GM18951 (cell line): Measurements from ENCODE around the gene CNTF.

Source experiments
- POLR2A ChIP-seq: IDR thresholded peaks from 4 replicates; pipeline ENCODE4 v1.6.1; 2011; ENCODE audit warnings: mild to moderate bottlenecking; ENCODE audit not compliant: insufficient read length, insufficient read depth; ENCODE audit errors: extremely low read depth
- in situ Hi-C: fragments of 300-500 bp; cut with MboI; formaldehyde crosslinking; loops from one replicate; pipeline ENCODE4 v1.12.0; 2022; ENCODE audit warnings: low sequenced_read_pairs, mixed read lengths, inconsistent platforms; ENCODE audit not compliant: unreplicated experiment

Gene CNTF

GRCh38 chr11:58617976-58618557, 4.4 kb upstream of the CNTF start:
- in situ Hi-C loops = no loop called here
- no peak for TF ChIP-seq POLR2A

GRCh38 chr11:58621586-58622262, 741 bp upstream of the CNTF start:
- TF ChIP-seq POLR2A = no peak
- in situ Hi-C loops = no loop called here

DNA sequence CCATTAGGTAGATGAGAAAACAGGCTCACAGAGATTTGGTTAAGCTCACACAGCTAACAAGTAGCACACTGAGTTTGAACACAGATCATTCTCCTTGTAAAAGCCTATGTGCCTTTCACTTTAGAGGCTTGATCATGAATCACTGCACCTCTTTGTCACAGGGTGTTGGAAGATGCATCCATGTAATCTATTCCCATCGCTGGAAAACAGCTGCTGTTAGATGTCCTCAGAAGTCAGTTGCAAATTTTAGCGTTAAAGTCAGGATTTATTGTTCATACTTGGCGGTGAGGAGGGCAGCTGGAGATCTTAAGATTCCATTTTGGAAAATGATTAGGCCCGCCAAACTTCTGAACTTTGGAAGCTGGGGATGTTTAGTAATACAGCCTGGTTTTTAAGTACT, 2.6 kb downstream of the CNTF start:
- no peak for TF ChIP-seq POLR2A
- in situ Hi-C loops = no loop called here

DNA sequence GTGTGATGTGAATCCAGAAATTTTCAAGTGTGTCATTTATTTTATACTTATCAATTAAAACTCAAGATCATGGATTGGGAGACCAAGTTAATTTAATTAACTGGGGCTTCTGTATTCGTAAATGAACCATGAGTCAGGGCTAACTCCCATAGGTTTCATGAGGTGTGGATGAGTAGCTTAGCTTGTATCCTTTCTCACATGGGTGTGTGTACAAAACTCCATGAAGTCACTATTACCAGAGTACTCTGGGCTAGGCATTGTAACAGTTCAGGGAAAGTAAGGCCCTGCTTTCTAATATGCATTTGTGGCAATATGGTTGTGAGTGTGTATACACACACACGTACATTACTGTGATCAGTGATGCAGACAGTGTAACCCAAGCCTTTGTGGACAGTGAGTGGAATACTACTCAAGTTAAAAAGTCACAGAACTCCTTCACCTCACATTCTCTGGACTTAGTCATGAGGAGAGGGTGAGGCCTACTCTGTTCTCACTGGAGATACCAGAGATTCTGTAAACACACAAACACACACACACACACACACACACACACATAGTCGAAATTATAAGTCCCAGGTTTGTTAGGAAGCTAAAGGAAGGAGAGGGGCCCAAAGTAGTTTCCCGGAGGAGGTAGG, 3.5 kb downstream of the CNTF start:
- in situ Hi-C loops = no loop called here
- no peak for TF ChIP-seq POLR2A

GRCh38 chr11:58626934-58627483, 4.5 kb downstream of the CNTF start:
- no peak for TF ChIP-seq POLR2A
- in situ Hi-C loops = no loop called here

- in situ Hi-C loops = no loop called here
- TF ChIP-seq POLR2A = no peak
Measured at GRCh38 chr11:58628446-58628845, 6.0 kb downstream of the CNTF start.

GRCh38 chr11:58629857-58630256, 7.4 kb downstream of the CNTF start:
- in situ Hi-C loops = no loop called here
- no peak for TF ChIP-seq POLR2A

DNA sequence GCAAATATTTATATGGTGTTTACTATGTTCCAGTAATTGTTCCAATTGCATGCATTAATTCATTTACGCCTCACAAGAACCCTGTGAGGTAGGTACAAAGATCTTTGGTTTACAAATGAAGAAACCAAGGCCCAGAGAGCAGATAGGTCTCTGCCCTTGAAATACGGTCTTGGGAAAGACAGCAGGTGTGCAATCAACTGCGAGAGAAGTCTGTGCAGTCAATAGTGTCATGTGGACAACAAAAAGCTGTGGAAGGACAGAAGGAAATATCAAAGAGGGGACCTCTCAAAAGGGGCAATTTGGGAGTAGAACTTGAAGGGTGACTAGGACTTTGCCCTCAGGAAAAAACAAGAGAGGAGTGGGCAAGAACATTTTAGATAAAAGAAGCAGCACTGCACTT, 8.9 kb downstream of the CNTF start:
- in situ Hi-C loops = no loop called here
- no peak for TF ChIP-seq POLR2A

GRCh38 chr11:58632510-58632909, 10.0 kb downstream of the CNTF start:
- no peak for TF ChIP-seq POLR2A
- in situ Hi-C loops = no loop called here

- no peak for TF ChIP-seq POLR2A
Measured at GRCh38 chr11:58636587-58636986, 14.1 kb downstream of the CNTF start.

DNA sequence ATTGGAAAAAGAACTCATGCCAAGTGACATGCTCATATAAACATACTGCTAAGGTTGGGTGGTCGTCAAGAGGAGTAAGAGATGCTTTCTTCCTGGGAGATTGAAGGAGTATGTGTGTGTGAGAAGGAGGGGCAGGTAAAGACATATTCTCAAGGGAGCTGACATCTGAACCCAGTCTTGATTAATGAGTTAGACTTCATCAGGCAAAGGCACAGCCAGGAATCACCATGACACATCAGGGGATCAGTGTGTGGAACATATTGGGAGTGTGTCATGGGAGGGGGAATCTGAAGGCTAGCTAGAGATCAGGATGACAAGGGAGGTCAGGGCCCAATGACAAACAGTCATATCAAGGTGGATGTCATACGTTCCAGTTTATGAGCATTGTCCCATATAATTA, 14.9 kb downstream of the CNTF start:
- TF ChIP-seq POLR2A = no peak
- in situ Hi-C loops = no loop called here

More at GRCh38 chr11:58636587-58636986, 14.1 kb downstream of the CNTF start:
- in situ Hi-C loops = no loop called here

DNA sequence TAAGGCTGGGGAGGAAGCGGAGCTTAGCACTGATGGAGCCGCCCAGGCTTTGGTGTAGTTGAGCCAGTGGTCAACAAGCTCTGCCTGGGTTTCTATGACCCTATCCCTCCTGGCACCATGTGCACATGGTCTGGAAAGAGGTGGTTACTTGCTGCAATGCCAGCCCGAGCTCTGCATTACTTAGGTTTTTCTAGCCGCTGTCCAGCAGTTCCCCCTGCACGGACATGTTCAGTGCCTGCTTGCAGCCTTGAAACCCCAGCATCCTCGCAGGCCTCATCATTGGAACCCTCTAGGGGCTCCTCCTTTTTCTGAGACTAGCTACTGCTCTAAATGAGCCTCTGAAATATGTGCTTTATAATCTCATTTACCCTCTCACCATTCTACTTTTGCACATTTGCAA, 16.6 kb downstream of the CNTF start:
- in situ Hi-C loops = no loop called here
- TF ChIP-seq POLR2A = no peak

DNA sequence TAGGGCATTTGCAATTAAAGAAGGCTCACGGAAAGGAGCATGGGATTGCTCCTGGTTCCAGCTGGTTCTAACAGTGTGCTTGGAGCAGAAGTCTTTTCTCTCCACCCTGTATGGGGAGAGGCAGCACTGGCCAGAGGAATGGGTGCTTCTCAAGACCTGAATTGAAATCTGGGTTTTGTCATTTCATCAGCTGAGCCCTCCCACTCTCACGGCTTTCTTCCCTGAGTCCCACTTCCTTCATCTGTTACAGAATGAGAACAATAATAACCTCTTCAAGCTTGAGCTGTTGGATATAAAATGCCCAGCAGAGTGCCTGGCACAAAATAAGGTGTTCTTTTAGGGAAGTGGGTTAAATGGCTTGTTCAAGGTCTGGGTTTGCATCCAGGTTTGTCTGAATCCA, 17.2 kb downstream of the CNTF start:
- in situ Hi-C loops = no loop called here
- no peak for TF ChIP-seq POLR2A
